GM19452 (cell line): ENCODE data around the gene ATL2.
"Not testable (repeated sequence)": the region's sequence is repeated elsewhere in the genome, so short reads cannot be mapped to it uniquely, and the experiment has no call there.

Experiments used
- ATAC-seq: cut with Tn5 transposase; IDR thresholded peaks from one replicate; pipeline ENCODE4 v1.9.1; 2021; ENCODE audit not compliant: unreplicated experiment

The ATL2 gene

GRCh38 chr2:38394041-38394440, 17.0 kb upstream of the ATL2 start:
- ATAC-seq, result no peak

- ATAC-seq, result no peak
Observed at GRCh38 chr2:38390947-38391346, 13.9 kb upstream of the ATL2 start.

GRCh38 chr2:38387887-38388286, 10.8 kb upstream of the ATL2 start:
- no peak for ATAC-seq

- ATAC-seq, result no peak
Observed at GRCh38 chr2:38386821-38387220, 9.7 kb upstream of the ATL2 start.

- no peak for ATAC-seq
Observed at GRCh38 chr2:38386377-38386776, 9.3 kb upstream of the ATL2 start.

- no peak for ATAC-seq
Observed at GRCh38 chr2:38384338-38384737, 7.3 kb upstream of the ATL2 start.

- ATAC-seq, result not testable (repeated sequence)
Observed at GRCh38 chr2:38383741-38384140, 6.7 kb upstream of the ATL2 start.

- no peak for ATAC-seq
Observed at GRCh38 chr2:38381381-38382143, 4.5 kb upstream of the ATL2 start.

GRCh38 chr2:38380397-38381130, 3.5 kb upstream of the ATL2 start:
- ATAC-seq, result no peak

GRCh38 chr2:38376346-38377049, 575 bp downstream of the ATL2 start:
- peak; percentile 74 for ATAC-seq

GRCh38 chr2:38375696-38376345, 1.3 kb downstream of the ATL2 start:
- no peak for ATAC-seq

GRCh38 chr2:38374984-38375383, 2.1 kb downstream of the ATL2 start:
- ATAC-seq, result no peak

- no peak for ATAC-seq
Observed at GRCh38 chr2:38371235-38371634, 5.8 kb downstream of the ATL2 start.

- no peak for ATAC-seq
Observed at GRCh38 chr2:38370664-38371063, 6.4 kb downstream of the ATL2 start.

GRCh38 chr2:38362232-38362631, 14.8 kb downstream of the ATL2 start:
- ATAC-seq, result no peak

GRCh38 chr2:38360177-38360576, 16.9 kb downstream of the ATL2 start:
- ATAC-seq, result no peak

- ATAC-seq, result no peak
Observed at GRCh38 chr2:38353402-38353801, 23.7 kb downstream of the ATL2 start.

- no peak for ATAC-seq
Observed at GRCh38 chr2:38352336-38352735, 24.7 kb downstream of the ATL2 start.

- no peak for ATAC-seq
Observed at GRCh38 chr2:38345323-38346038, 31.6 kb downstream of the ATL2 start.

GRCh38 chr2:38344813-38345212, 32.3 kb downstream of the ATL2 start:
- no peak for ATAC-seq

GRCh38 chr2:38343212-38343611, 33.9 kb downstream of the ATL2 start:
- no peak for ATAC-seq
